ENCODE measurements around the gene SMAP1. TPM values are rescaled to one million over a fixed set of nuclear protein-coding genes. Genes with fewer than 3 reads are reported as not detected.

The SMAP1 gene
- polyA plus RNA-seq, 3 donors = 12.5 to 16.5 (median 13.0) TPM

- 93 to 98% (median 94%) methylated on average over 5 of the region's 5 CpGs for WGBS, 3 donors
- H3K27ac ChIP-seq (ENCODE audit: low read depth, low read length) = no peak overlapping the region
These were observed 189.8 kb downstream of the SMAP1 start for GRCh38 chr6:70857387-70858077.

GRCh38 chr6:70860045-70860444, 192.4 kb downstream of the SMAP1 start:
- 95 to 100% (median 95%) methylated on average over 1 of the region's 1 CpG for WGBS, 3 donors
- no peak overlapping the region for H3K27ac ChIP-seq (ENCODE audit: low read depth, low read length)

DNA sequence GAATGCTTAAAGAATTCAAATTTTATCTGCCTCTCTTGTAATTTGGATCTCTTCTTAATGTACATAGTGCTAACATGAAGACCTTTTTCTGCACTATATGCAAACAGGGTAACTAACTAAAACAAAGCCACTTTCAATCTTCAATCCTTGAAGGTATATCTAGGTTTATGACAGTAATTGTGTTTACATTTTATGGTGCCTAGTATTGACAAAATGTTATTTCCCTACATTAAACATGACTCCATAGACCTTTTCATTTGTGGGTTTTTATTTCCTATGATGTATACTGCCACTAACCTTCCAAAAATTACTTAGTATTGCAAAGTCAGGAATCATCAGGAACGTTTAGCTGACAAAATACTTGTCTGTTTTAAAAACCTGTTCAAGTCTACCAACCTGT, 193.2 kb downstream of the SMAP1 start:
- H3K27ac ChIP-seq (ENCODE audit: low read depth, low read length) = no peak overlapping the region
- WGBS, 3 donors = 89 to 92% (median 91%) methylated on average over 1 of the region's 1 CpG

- no peak overlapping the region for H3K27ac ChIP-seq (ENCODE audit: low read depth, low read length)
- 61 to 72% (median 72%) methylated on average over 3 of the region's 3 CpGs for WGBS, 3 donors
These were observed 195.7 kb downstream of the SMAP1 start for GRCh38 chr6:70863343-70863742.

DNA sequence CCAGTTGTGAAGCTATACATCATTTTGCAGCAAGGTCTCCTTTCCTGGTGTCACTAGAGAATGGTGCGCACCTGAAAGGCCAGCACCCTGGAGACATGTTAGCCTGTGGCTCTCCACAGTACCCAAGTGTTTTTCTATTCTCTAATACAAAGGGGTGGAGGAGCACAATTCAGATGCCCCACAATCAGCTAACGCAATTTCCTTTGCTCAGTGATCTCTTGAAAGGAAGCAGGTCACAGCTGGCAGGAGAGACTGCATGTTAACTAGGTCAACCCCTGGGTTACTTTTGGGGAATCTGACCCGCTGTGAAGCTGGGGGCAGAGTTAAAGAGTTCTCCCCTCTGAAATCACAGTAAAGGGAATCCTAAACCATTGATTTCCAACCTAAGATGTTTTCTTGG, 196.7 kb downstream of the SMAP1 start:
- H3K27ac ChIP-seq (ENCODE audit: low read depth, low read length) = no peak overlapping the region
- WGBS, 3 donors = 57 to 79% (median 72%) methylated on average over 3 of the region's 3 CpGs

DNA sequence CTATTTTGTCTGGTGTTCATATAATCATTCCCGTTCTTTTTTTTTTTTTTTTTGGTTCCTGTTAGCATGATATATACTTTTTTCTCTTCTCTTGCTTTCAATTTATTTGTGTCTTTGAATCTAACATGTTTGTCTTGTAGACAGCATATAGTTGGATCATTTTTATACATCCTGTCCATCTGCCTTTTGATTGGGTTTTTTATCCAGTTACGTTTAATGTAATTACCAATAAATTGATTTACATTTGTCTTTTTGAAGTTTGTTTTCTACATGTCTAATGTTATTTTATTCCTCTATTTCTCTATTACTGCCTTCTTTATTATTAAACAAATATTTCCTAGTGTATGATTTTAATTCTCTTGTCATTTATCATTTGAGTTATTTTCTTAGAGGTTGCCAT, 204.8 kb downstream of the SMAP1 start:
- H3K27ac ChIP-seq (ENCODE audit: low read depth, low read length) = no peak overlapping the region
- WGBS, 3 donors = 98 to 99% (median 98%) methylated on average over 2 of the region's 2 CpGs

DNA sequence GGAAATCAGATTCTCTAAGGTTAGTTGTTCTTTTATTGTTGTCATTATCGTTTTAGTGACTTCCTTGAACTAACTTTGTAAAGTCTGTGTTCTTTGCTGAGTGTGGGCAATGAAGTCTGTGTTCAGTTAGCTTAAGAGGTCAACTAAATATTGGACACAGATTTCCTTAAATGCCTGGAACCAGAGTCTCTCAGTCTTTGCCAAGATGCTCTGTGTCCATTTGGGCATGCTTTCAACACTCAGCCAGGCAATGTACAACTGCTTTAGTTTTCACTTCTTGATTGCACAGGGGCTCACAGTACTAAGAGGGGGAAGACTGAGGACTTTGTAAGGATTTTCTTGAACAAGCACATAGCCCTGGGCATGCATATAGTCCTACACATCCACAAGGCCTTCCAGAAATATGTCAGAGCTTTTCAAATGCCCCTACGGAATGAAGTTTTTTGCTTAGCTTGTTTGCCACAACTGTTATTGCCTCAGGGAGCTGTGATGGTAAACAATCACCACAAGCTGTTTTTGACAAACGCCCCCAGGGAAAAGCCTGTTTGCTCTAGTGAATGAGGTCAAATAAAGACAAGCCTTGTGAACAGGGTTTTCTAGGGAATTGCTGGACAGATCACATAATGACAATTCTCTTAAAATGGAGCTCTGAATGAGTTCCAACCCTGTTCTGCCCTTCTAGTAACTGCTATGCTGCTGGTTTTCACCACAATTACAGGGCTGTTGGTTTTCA, 206.7 kb downstream of the SMAP1 start:
- WGBS, 3 donors = 39 to 60% (median 57%) methylated on average over 3 of the region's 3 CpGs
- no peak overlapping the region for H3K27ac ChIP-seq (ENCODE audit: low read depth, low read length)

DNA sequence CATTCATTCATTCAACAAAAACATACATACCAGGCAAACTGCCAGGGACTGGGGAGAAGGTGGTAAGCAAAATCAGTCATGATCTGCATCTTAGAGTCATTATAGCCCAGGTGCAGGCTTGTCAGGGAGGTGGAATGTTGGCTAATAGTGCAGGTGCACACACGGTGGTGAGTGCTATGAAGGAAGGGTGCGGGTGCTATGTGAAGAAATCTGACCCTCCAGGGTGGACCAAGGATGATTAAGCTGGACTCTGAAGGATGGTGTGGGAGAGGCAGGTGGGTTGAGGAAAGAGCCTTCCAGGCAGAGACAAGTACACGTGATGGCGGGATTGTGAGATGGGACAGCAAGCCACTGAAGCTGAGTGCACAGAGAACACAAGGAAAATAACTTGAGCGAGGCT, 211.8 kb downstream of the SMAP1 start:
- WGBS, 3 donors = 74 to 85% (median 84%) methylated on average over 5 of the region's 5 CpGs
- H3K27ac ChIP-seq (ENCODE audit: low read depth, low read length) = no peak overlapping the region

DNA sequence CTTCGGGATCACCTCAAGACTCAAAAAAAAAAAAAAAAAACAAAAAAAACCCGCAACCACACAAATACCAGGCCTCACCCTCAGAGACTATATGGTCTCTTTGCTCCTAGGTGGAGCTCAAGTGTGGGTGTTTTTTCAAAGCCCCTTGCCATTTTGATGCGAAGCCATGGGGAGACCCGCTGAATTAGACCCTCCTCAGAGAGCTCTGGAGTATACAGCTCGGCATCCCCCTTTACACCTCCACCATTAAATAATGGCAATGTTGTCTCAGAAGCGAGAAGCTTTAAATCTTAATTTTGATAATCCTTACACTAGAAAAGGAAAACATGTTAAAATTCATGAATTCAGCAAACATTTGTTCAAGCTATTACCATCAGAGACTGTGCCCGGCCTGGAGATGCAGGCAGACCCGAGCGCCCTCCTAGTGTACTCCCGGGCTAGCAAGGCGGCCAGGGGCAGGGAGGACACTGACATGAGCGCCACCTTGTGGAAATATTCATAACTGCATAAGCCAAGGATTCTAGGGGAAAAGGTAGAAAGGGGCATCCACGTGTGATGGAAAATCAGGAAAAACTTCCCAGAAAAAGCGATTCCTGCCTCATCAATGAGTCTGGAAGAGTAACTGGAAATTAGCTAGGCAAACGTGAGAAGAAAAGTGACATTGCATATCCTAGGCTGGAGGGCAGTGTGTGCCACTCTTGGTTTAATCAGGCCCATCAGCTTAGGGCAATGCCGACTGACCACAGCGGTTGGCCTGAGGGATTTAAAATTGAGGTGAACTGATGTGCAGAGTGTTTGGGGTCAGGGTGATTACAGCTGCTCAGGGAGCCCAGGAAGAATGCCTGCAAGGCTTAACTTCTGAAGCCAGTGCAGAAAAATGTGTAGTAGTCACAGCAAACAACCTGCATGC, 216.6 kb downstream of the SMAP1 start:
- WGBS, 3 donors = 39 to 42% (median 42%) methylated on average over 17 of the region's 17 CpGs
- H3K27ac ChIP-seq (ENCODE audit: low read depth, low read length) = no peak overlapping the region

- 80 to 89% (median 84%) methylated on average over 2 of the region's 2 CpGs for WGBS, 3 donors
- no peak overlapping the region for H3K27ac ChIP-seq (ENCODE audit: low read depth, low read length)
These were observed 218.4 kb downstream of the SMAP1 start for GRCh38 chr6:70886071-70886470.

GRCh38 chr6:70886661-70887060, 219.0 kb downstream of the SMAP1 start:
- 66 to 88% (median 84%) methylated on average over 2 of the region's 2 CpGs for WGBS, 3 donors
- no peak overlapping the region for H3K27ac ChIP-seq (ENCODE audit: low read depth, low read length)

DNA sequence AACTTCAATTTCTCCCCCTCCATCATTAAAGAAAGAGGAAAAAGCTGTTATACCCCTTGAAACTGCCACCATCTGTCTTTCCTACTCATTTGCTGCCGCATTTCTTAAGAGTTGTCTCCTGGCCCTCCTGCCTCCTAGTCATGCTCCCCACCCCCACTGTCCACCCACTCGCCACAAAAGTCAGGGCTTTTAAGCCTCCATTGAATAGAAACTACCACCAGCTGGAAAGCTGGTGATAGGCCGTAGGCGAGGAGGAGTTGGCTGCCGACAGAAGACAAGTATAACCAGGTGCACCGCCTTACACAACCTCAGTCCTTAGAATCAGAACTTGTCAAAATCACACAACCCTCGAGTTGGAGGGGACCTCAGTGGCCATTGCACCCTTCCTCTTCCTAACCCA, 221.6 kb downstream of the SMAP1 start:
- 87 to 91% (median 89%) methylated on average over 7 of the region's 7 CpGs for WGBS, 3 donors
- H3K27ac ChIP-seq (ENCODE audit: low read depth, low read length) = no peak overlapping the region

DNA sequence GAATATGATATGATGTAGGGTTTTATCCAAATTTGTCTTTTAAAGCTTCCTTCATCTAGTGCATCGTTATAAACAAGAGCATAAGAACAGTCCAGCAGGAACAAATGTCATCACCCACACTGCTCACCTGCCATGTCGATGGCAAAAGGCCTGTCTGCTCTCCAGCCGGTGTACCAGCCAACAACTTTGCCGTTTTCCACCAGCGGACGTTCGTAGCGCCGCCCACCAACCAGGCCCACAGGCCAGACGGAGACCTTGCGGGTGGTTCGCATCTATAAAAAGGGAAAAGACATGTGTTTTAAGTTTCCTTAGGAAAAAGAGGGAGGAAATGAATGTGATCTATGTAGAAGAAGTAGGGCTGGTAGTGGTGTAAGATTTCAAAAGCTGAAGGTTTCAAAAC, 226.3 kb downstream of the SMAP1 start:
- 92 to 93% (median 92%) methylated on average over 12 of the region's 12 CpGs for WGBS, 3 donors
- H3K27ac ChIP-seq (ENCODE audit: low read depth, low read length) = no peak overlapping the region

DNA sequence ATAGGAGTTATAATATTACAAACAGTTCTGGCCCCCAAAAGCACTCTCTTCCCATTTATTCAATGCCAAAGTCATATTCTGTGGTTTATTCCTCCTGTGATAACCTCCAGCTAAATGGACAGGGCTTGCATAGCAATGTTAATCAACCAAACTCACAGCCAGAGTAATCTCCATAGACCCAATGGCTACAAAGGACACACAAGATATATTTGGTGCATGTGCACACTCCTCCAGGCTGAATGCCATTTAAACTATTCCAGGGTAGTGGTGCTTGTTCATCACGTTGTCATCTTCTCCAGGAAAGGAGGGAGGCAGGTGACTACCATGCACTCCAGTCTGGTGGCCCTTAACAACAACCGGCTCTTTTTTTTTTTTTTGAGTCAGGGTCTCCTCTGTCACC, 232.4 kb downstream of the SMAP1 start:
- WGBS, 3 donors = 58 to 72% (median 68%) methylated on average over 2 of the region's 2 CpGs

DNA sequence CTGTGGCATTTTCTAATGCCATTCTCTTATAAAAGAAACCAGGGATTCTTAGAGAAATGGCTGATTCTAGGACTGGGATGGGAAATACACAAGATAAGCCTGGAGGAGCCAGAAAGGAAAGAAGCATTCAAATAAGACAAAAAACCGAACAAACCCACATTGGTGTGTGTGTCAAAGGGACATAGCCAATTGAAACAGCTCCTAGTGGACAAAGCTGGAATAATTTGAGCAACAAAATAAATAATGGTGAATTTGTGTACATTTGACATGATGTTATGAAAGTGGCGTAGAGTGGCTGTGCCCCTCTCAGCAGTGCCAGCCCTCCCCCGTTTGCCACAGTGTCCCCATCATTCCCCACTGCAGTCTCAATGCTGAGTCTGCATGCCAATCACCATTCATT, 233.6 kb downstream of the SMAP1 start:
- WGBS, 3 donors = 73 to 88% (median 86%) methylated on average over 3 of the region's 3 CpGs

More for the DNA sequence above, 232.4 kb downstream of the SMAP1 start:
- H3K27ac ChIP-seq (ENCODE audit: low read depth, low read length) = no peak overlapping the region

DNA sequence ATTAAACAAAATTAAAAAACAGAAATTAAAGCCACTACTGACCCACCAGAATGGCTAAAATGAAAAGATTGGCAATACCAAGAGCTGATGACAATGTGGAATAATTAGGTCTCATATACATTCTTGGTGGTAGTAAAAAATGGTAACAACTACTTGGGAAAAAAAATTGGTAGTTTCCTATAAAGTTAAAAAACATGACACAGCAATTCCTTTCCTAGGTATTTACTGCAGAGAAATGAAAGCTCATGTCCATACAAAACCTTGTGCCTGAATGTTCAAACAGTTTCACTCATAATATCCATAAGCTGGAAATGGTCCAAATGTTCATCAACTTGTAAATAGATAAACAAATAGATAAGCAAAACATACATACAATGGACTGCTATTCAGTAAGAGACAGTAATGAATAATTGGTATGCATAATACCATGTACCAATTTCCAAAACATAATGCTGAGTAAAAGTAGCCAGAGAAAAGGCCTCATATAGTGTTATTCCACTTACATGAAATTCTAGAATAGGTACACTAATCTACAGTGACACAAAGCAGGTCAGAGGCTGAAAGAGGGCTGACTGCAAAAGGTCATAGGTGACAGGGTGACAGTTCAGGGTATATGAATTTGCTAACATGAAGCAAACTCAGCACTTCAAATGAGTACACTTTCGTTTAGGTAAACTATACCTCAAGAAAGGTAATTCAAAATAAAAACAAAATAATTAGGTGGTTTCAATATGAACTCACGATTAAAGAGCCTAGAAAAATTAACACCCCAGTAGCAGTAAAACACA, 236.2 kb downstream of the SMAP1 start:
- no peak overlapping the region for H3K27ac ChIP-seq (ENCODE audit: low read depth, low read length)
- 79 to 87% (median 84%) methylated on average over 2 of the region's 2 CpGs for WGBS, 3 donors

More for the DNA sequence above, 233.6 kb downstream of the SMAP1 start:
- H3K27ac ChIP-seq (ENCODE audit: low read depth, low read length) = no peak overlapping the region

DNA sequence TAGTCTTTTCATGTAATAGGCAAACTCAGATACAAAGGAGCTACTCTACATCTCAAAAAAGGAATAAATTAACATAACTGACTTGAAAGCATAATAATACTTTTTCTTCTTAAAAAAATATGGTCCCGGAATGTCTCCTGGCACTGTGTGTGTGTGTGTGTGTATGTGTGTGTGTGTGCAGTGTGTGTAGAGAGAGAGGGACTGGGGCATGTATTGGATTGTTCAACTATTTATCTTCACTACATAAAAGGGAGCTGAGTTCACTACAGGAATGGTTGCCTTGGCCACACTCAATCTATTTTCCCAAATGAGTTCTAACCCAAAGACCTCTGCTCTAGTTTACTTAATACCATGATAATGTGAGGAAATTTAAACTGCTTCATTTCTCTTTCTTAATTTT, 238.1 kb downstream of the SMAP1 start:
- H3K27ac ChIP-seq (ENCODE audit: low read depth, low read length) = no peak overlapping the region
- WGBS, 3 donors = 37 to 70% (median 54%) methylated on average over 1 of the region's 1 CpG
